GM12892 (cell line): Measurements from ENCODE around the gene RELN.

Source experiments
- POLR2A ChIP-seq: IDR thresholded peaks from 2 replicates; pipeline ENCODE4 v1.6.1; 2011; ENCODE audit warnings: low read depth, low read length, control low read depth
- POLR2AphosphoS5 ChIP-seq: IDR thresholded peaks from 2 replicates; pipeline ENCODE4 v1.6.1; 2011; ENCODE audit warnings: low read depth, low read length, control low read depth
- TAF1 ChIP-seq: IDR thresholded peaks from 2 replicates; pipeline ENCODE4 v1.6.1; 2011; ENCODE audit warnings: low read depth, mild to moderate bottlenecking, control low read depth, low read length, borderline replicate concordance

DNA sequence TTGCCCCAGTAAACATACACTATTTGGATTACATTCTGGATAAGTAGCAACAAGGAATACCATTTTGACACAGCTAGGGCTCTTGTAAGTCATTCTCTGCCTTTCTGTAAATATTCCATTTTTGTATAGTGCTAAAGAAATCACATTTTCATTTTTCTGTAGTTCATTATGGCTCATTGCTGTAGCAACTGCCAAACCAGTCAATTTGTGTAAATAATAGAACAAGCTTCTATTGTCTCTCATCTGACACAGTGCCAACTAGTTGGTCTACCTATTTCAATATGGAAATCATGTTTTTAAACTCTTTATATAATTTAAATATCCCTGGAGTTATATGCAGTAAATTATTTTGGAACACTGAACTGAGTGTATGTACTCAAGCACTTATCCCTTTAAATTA, 193.7 kb downstream of the RELN start:
- TF ChIP-seq POLR2A (no peak), POLR2AphosphoS5 (no peak), TAF1 (no peak)
